ENCODE results near the gene NCOA1.

DNA sequence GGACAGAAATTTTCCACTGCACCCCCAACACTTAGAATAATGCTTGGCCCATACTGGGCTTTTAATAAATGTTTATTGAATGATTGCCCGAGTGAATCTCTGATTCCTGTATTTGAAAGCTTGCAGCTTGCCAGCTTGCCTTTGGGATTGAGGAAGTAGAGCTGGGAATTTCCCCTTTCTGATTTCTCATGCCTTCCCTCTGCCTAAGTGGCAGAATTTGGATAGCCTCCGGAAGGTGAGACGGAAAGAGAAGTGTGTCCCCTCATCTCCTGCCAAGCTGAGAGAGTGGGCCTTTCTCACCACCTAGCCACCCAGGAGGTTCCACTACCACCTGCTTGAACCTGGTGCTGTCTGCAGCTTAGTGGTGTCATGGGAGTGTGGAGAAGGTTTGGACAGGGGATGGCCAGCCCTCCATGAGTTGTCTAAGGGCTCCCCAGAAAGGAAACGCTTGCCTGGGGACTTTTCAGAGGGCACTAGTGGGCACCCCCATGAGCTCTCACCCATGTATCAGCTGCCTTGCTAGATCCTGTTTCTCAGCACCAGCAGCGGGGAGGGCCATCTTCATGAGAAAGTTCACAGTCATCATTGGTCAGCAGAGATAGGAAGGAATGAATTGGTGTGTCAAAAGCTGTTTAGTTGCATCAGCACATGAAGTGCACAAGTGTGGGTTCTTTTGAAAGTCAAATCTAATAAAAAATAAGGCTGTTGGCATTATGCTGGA is 8.6 kb upstream of the NCOA1 start:
- TF ChIP-seq, protein P1, sequence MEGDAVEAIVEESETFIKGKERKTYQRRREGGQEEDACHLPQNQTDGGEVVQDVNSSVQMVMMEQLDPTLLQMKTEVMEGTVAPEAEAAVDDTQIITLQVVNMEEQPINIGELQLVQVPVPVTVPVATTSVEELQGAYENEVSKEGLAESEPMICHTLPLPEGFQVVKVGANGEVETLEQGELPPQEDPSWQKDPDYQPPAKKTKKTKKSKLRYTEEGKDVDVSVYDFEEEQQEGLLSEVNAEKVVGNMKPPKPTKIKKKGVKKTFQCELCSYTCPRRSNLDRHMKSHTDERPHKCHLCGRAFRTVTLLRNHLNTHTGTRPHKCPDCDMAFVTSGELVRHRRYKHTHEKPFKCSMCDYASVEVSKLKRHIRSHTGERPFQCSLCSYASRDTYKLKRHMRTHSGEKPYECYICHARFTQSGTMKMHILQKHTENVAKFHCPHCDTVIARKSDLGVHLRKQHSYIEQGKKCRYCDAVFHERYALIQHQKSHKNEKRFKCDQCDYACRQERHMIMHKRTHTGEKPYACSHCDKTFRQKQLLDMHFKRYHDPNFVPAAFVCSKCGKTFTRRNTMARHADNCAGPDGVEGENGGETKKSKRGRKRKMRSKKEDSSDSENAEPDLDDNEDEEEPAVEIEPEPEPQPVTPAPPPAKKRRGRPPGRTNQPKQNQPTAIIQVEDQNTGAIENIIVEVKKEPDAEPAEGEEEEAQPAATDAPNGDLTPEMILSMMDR (IDR thresholded peaks at IDR 0.05; ENCODE audit: poor library complexity), result no peak
- no peak for TF ChIP-seq EZH2 (IDR thresholded peaks at IDR 0.05; ENCODE audit: borderline replicate concordance)
